GM19238 (cell line): ENCODE data around the gene PLA2G4B.
A peak's percentile ranks its signal among the peaks of the same experiment; 100 is the strongest.

ENCODE experiments used
- DNase-seq: peaks from one replicate; pipeline ENCODE4 v3.0.0; 2011; ENCODE audit warnings: low spot score; ENCODE audit not compliant: insufficient read length

PLA2G4B gene

GRCh38 chr15:41809121-41809520, 29.5 kb upstream of the PLA2G4B start:
- no peak for DNase-seq

- no peak for DNase-seq
Measured at GRCh38 chr15:41809526-41810220, 29.0 kb upstream of the PLA2G4B start.

- no peak for DNase-seq
Measured at GRCh38 chr15:41810651-41811431, 27.8 kb upstream of the PLA2G4B start.

GRCh38 chr15:41811432-41812195, 27.0 kb upstream of the PLA2G4B start:
- DNase-seq, result peak; percentile 80

- no peak for DNase-seq
Measured at GRCh38 chr15:41812820-41813375, 25.7 kb upstream of the PLA2G4B start.

- no peak for DNase-seq
Measured at GRCh38 chr15:41813426-41813825, 25.2 kb upstream of the PLA2G4B start.

- DNase-seq, result no peak
Measured at GRCh38 chr15:41814534-41814933, 24.1 kb upstream of the PLA2G4B start.

GRCh38 chr15:41816788-41817187, 21.9 kb upstream of the PLA2G4B start:
- no peak for DNase-seq

GRCh38 chr15:41817327-41817726, 21.3 kb upstream of the PLA2G4B start:
- DNase-seq, result no peak

GRCh38 chr15:41817781-41818180, 20.9 kb upstream of the PLA2G4B start:
- DNase-seq, result no peak

GRCh38 chr15:41819455-41820050, 19.1 kb upstream of the PLA2G4B start:
- no peak for DNase-seq

GRCh38 chr15:41820791-41821423, 17.7 kb upstream of the PLA2G4B start:
- no peak for DNase-seq

- DNase-seq, result no peak
Measured at GRCh38 chr15:41821831-41822230, 16.8 kb upstream of the PLA2G4B start.

GRCh38 chr15:41822471-41822870, 16.2 kb upstream of the PLA2G4B start:
- no peak for DNase-seq

GRCh38 chr15:41822957-41823356, 15.7 kb upstream of the PLA2G4B start:
- no peak for DNase-seq

- no peak for DNase-seq
Measured at GRCh38 chr15:41823502-41823901, 15.1 kb upstream of the PLA2G4B start.

GRCh38 chr15:41824062-41824745, 14.4 kb upstream of the PLA2G4B start:
- no peak for DNase-seq

- no peak for DNase-seq
Measured at GRCh38 chr15:41825145-41825544, 13.5 kb upstream of the PLA2G4B start.

- no peak for DNase-seq
Measured at GRCh38 chr15:41825572-41826535, 12.8 kb upstream of the PLA2G4B start.
